ENCODE data around the gene METRN.
A peak's percentile ranks its signal among the peaks of the same experiment; 100 is the strongest.

The METRN gene

DNA sequence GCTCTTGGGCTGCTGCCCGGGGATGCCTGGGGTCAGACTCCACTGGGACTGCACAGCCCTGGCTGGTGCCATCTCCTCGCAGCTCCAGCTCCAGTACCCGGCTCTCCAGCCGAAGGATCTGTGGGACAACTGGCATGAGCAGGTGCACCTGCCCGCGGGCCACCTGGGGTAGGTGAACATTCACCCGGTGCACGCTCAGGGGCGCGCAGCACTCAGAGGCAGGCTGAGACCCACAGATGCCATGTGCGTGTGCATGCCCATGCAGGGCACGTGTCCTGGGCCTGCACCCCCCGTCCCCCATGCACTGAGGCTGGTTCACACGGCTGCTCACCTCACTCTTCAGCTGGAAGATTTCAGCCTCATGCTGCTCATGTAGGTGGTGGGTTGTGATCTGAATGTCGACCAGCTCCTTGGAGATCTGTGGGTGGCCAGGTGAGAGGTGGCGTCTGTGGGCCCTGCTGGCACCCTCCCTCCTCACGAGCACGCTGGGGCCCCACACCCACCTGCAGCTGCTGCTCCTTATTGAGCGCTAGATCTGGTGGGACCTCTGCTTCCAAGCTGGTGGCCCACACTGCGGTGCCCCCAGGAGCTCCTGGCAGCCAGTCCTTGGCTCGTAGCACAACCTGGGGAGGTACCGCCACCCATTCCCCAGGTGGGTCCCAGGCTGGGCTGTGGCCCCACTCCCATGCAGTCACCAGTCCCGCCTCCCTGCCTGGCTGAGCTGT is 10.7 kb downstream of the METRN start:
- DNase-seq: peak; percentile 16

GRCh38 chr16:726188-726437 is 11.2 kb downstream of the METRN start:
- no peak for DNase-seq

DNA sequence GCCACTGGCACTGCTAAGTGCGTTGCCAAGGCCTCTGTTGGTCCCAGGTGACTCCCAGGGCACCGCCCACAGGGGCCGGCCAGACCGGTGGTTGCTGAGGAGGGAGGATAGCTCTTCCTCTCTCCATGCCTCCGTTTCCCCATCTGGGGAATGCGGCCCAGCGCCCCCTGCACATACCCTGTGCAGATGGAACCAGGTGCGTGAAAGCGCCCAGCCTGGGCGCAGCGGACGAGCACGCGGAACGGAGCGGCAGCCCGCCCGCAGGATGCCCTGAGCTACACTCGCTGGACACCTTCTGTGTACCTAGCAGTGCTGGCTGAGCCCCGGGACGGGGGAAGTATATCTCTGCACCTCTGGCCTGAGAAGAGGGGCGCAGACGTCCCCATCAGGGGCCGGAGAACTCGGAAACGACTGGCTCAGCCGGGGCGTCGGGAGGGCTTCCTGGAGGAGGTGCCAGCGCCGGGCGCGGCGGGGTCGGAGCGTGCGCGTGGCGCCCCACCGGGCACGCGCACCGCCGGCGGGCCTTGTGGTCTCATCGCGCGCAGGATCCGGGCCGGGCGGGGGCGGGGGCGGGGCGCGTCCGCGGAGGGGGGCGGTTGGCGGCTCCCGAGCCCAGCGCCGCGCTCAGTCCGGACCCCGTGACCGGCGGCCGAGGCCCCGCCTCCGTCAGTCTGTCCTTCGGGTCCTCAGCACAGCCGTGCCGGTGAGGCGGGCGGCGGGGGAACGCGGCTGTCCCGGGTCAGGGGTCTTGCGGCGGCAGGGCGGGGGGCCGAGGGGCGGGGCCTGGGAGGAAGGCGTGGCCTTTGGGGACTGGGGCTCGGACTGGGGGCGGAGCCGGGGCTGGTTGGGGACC is 11.7 kb downstream of the METRN start, which contains the start of the genes CCDC78 and HAGHL:
Gene CCDC78, minus strand, starts transcription at position 6 of the 853 bp plus-strand sequence. CDS start 76 bp downstream, outside the sequence.
Gene HAGHL, plus strand, starts transcription at position 669 of the 853 bp plus-strand sequence. CDS start 404 bp downstream, outside the sequence.
- DNase-seq: peak; percentile 74

DNA sequence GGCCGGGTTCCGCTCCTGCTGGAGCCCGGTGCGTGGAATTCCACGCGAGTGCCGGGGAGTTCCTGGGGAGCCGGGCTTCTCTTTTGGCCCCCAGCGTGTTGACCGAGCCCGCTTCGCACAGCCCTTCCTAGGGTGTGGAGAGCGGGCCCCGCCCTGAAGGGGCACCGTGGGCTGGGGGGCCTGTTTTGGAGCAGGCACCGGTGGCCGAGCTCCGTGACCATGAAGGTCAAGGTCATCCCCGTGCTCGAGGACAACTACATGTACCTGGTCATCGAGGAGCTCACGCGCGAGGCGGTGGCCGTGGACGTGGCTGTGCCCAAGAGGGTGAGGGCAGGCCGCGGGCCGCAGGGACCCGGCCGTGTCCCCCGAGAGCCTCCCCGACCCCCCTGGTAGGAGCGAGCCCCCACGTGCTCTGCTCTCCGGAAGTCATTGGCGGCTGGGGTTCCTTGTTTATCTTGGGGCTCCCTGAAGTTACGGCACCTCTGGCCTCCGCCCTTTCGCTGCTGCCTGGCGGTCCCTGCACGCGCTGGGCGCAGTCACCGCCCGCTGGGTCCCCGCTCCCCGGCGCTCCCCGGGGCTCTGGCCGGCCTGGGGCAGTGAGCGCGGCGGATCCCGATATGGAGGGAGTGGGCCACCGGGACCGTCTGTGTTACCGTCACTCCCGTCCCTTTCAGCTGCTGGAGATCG is 12.5 kb downstream of the METRN start:
- DNase-seq: peak; percentile 37

GRCh38 chr16:728131-728889 is 13.4 kb downstream of the METRN start:
- DNase-seq: peak; percentile 94

DNA sequence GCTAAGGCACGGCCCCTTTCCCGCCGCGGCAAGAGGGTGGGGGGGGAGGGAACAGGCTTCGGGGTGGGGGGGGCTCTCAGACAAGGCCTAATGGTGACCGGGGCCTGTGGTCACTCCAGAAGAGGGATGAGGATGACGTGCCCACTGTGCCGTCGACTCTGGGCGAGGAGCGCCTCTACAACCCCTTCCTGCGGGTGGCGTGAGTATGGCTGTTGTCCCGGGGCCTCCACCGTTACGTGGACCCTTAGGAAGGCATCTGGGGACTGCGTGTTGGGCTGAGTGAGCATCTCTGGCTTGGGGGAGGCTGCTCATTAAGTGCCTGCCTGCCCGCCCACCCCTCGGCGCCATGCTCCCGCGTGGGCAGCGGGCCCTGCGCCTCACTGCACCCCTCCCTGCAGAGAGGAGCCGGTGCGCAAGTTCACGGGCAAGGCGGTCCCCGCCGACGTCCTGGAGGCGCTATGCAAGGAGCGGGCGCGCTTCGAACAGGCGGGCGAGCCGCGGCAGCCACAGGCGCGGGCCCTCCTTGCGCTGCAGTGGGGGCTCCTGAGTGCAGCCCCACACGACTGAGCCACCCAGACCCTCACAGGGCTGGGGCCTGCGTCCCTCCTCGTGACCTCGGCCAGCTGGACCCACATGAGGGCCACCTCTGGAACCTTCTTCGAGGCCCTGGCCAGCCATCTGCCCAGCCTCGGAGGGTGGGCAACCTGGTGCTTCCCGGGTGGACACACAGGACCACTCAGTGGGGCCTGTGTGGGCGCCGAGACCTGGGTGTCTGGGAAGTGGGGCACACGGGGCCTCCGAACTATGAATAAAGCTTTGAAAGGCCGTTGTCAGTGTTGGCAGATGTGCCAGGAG is 14.2 kb downstream of the METRN start:
- DNase-seq: no peak

GRCh38 chr16:729768-730665 is 15.1 kb downstream of the METRN start:
- no peak for DNase-seq

GRCh38 chr16:730666-731509 is 16.0 kb downstream of the METRN start:
- no peak for DNase-seq

DNA sequence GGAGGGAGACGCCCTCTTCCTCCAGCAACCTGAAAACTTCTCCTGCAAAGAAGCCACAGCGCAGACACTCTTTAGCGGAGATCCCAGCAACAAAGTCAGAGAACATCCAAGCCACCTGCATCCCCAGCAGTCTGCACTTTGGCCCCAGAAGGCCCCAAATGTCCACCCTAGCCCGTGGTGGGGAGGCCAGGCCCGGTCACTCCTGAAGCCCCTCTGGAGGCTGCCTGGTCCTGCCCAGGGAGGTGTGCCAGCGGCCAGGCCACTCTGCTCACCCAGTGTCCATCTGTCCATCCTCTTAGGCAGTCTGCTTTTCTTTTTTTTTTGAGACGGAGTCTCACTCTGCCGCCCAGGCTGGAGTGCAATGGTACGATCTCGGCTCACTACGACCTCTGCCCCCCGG is 17.4 kb downstream of the METRN start:
- no peak for DNase-seq

DNA sequence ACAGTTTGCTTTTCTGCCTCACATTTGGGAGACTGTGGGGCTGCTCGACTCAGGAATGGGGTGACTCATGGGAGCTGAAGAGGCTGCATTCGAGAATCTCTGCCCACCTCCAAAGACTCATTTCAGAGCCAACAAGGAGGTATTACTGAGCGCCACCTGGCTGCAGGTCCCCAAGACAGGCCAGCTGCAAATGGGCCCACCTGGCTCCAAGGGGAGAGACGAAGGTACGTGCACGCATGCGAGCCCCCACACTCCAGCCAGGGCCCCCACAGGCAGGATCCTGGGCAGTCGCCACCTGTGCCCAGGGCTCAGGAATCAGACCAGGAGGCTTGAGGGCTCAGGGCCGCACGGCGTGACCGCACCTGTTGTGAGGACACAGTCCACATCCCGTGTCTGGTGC is 18.0 kb downstream of the METRN start:
- no peak for DNase-seq

- DNase-seq: no peak
Observed at GRCh38 chr16:733382-734207, 18.7 kb downstream of the METRN start.

DNA sequence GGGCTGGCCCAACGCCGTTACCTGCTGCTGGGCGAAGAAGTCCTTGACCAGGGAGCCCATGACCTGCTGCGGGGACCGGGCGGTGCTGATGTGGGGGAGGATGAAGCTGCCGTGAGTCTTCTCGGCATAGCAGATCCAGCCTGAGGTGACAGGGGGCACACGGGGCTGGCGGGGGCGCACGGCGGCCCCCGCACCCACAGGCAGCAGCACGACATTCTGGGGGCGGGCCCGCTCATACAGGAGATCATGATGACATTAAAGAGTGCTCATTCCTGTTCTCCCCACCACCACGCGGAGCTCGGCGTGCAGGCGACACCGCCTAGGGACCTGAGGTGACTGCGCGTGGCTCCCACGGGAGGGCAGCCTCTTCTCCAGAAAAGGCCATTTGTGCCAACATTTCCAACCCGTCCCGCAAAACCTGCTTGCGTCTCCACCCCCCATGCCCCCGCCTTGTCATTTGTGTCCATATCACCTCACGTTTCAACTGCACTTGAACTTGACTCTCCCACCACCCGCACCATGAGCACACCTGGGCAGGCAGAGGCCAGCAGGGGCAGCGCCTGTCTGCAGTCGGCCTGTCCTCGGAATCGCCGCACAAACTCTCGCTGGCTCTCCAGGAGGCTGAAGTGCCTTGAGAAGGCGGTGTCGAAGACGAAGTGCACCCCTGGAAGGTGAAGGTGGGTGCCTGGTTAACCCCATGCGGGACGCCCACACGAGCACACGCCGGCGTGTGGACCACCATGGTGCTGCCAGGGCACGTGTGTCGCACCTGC is 19.5 kb downstream of the METRN start:
- no peak for DNase-seq

- no peak for DNase-seq
Observed at GRCh38 chr16:734981-735881, 20.3 kb downstream of the METRN start.

GRCh38 chr16:735982-736453 is 21.1 kb downstream of the METRN start:
- no peak for DNase-seq

DNA sequence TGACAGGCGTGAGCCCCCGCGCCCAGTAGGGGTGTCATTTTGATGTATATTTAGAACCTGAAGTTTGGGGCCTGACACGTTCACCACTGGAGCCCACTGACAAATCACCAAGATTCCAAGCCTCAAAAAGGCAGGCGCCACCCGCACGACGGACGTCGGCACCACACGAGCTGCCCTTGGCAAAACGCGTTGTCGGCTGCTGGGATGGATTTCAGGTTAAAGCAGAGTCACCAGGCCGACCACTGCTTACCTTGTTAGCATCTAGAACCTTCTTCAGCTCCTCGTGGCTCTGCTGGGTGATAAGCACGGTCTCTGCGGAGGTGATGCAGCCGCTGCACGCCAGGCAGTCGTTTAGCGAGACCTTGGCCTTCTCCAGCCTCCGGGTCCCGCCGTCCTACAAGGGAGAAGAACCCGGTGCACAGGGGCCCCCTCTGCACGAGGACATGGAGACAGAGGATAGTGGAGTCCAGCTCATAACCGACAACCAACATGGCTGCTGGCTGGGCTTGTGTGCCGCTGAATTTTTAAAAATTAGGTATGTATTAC is 22.1 kb downstream of the METRN start:
- no peak for DNase-seq
